ENCODE measurements around the gene CLDN8. TPM values are rescaled to one million over a fixed set of nuclear protein-coding genes. Genes with fewer than 3 reads are reported as not detected.

The CLDN8 gene
- total RNA-seq, 1 experiment from 2014 or later: 0.45 TPM

DNA sequence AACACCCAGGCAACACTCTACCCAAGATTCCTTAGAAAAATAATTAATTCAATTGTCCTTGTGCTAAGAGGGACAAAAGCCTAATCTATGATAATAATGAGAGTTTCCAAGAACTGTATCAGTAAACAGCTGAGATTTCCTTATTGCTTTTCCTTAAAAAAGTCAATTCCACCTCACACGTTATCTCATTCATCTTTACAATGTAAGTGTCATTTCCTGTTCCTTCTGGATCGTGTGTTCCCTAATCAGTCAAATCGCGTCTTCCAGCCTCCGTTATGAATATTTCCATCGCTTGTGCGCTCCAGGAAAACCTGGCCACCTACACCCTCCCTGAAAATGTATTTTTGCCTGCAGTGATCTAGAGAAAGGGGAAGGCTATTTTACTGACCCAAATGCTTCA, 25.3 kb downstream of the CLDN8 start:
- Mint-ChIP-seq H3K9me3 (ENCODE audit: low read depth, unreplicated experiment) (no peaks in the 10 kb centered on the region), H3K27me3 (ENCODE audit: unreplicated experiment) (no peaks in the 10 kb centered on the region), H3K36me3 (ENCODE audit: insufficient read depth, unreplicated experiment) (no peaks in the 10 kb centered on the region), H3K27ac (ENCODE audit: unreplicated experiment) (no peak overlapping the region), H3K4me3 (ENCODE audit: low read depth, unreplicated experiment) (no peak overlapping the region), H3K4me1 (ENCODE audit: low read depth, unreplicated experiment) (no peaks in the 10 kb centered on the region)
- intact Hi-C loops (cut with micrococcal nuclease; ENCODE audit: unreplicated experiment): loop anchor here (5.0 kb wide), 1 partner anchor 248 kb away; no protein-coding TSS in a partner anchor
- CTCF ChIA-PET: no interaction called here
- BruUV-seq (replicated peaks): no TSS peak
- no peak for DNase-seq
- TF ChIP-seq CTCF (IDR thresholded peaks at IDR 0.05; ENCODE audit: unreplicated experiment): no peak

DNA sequence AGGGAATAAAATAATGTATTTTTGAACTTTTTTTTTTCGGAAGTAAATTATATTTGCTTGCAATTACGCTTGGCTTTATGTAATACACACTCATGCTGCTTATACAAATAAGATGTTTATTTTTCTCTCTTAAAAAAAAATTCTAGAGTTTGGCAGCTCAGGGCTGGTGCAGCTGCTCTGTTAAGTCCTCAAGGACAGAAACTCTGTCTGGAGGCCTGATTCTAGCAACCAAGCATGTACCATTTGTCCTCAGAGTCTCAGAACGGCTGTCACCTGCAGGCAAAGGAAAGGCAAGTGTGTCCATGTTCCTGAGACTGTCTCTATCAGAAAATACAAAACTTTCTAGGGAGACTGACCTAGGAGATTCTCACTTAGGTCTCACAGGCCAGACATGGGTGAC, 26.1 kb downstream of the CLDN8 start:
- H3K27ac Mint-ChIP-seq (ENCODE audit: unreplicated experiment): no peak overlapping the region
- intact Hi-C loops (cut with micrococcal nuclease; ENCODE audit: unreplicated experiment): loop anchor here (5.0 kb wide), 1 partner anchor 247 kb away; no protein-coding TSS in a partner anchor
- H3K9me3 Mint-ChIP-seq (ENCODE audit: low read depth, unreplicated experiment): no peaks in the 10 kb centered on the region
- no peak for TF ChIP-seq CTCF (IDR thresholded peaks at IDR 0.05; ENCODE audit: unreplicated experiment)
- DNase-seq: no peak
- no peak overlapping the region for H3K4me3 Mint-ChIP-seq (ENCODE audit: low read depth, unreplicated experiment)
- H3K36me3 Mint-ChIP-seq (ENCODE audit: insufficient read depth, unreplicated experiment): no peaks in the 10 kb centered on the region
- H3K4me1 Mint-ChIP-seq (ENCODE audit: low read depth, unreplicated experiment): no peaks in the 10 kb centered on the region
- CTCF ChIA-PET: no interaction called here
- BruUV-seq (replicated peaks): no TSS peak
- H3K27me3 Mint-ChIP-seq (ENCODE audit: unreplicated experiment): no peaks in the 10 kb centered on the region

DNA sequence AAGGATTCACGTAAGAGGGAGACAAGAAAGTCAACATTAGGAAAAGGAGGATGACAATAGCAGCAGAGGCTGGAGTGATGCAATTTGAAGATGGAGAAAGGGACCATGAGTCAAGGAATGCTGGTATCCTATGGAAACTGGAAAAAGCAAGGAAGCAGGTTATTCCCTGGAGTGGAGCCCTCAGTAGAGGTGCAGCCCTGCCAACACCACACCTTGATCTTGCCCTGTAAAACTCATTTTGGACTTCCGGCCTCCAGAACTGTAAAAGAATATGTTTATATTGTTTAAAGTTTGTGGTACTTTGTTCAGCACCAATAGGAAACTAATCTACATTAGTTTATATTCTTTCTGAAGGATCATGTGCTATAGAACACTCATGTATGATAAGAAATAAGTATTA, 29.7 kb downstream of the CLDN8 start:
- Mint-ChIP-seq H3K27me3 (ENCODE audit: unreplicated experiment) (no peaks in the 10 kb centered on the region), H3K9me3 (ENCODE audit: low read depth, unreplicated experiment) (no peaks in the 10 kb centered on the region), H3K4me3 (ENCODE audit: low read depth, unreplicated experiment) (no peak overlapping the region), H3K27ac (ENCODE audit: unreplicated experiment) (no peak overlapping the region), H3K4me1 (ENCODE audit: low read depth, unreplicated experiment) (no peaks in the 10 kb centered on the region), H3K36me3 (ENCODE audit: insufficient read depth, unreplicated experiment) (no peaks in the 10 kb centered on the region)
- no peak for TF ChIP-seq CTCF (IDR thresholded peaks at IDR 0.05; ENCODE audit: unreplicated experiment)
- no TSS peak for BruUV-seq (replicated peaks)
- intact Hi-C loops (cut with micrococcal nuclease; ENCODE audit: unreplicated experiment): no loop called here
- CTCF ChIA-PET: no interaction called here
- no peak for DNase-seq

- intact Hi-C loops (cut with micrococcal nuclease; ENCODE audit: unreplicated experiment): no loop called here
These were observed 47.8 kb downstream of the CLDN8 start for GRCh38 chr21:30168086-30168485.

More at GRCh38 chr21:30168086-30168485, 47.8 kb downstream of the CLDN8 start:
- no peak for TF ChIP-seq CTCF (IDR thresholded peaks at IDR 0.05; ENCODE audit: unreplicated experiment)
- no peak for DNase-seq
- Mint-ChIP-seq H3K27ac (ENCODE audit: unreplicated experiment) (no peak overlapping the region), H3K9me3 (ENCODE audit: low read depth, unreplicated experiment) (no peaks in the 10 kb centered on the region), H3K27me3 (ENCODE audit: unreplicated experiment) (no peaks in the 10 kb centered on the region), H3K4me3 (ENCODE audit: low read depth, unreplicated experiment) (no peak overlapping the region), H3K4me1 (ENCODE audit: low read depth, unreplicated experiment) (no peaks in the 10 kb centered on the region), H3K36me3 (ENCODE audit: insufficient read depth, unreplicated experiment) (no peaks in the 10 kb centered on the region)
- CTCF ChIA-PET: no interaction called here
- no TSS peak for BruUV-seq (replicated peaks)

Measured in Calu3 (cell line).